Upper lobe of left lung (tissue), 4 donors: ENCODE results near the gene SH3BP4.

Experiments used
- EP300 ChIP-seq, 4 donors: sonication (generic); formaldehyde crosslinking; IDR thresholded peaks; one replicate each; pipeline ENCODE4 v1.5.1; 2017; ENCODE audit warnings: antibody characterized with exemption in 4 of 4, control low read depth in 2 of 4
- POLR2AphosphoS5 ChIP-seq, 2 donors: sonication (generic); formaldehyde crosslinking; IDR thresholded peaks; one replicate each; pipeline ENCODE4 v1.5.1; 2017; ENCODE audit warnings: antibody characterized with exemption in 2 of 2

GRCh38 chr2:235061656-235062055, 109.8 kb downstream of the SH3BP4 start:
- TF ChIP-seq POLR2AphosphoS5 (IDR thresholded peaks at IDR 0.05) (no peak), EP300 (IDR thresholded peaks at IDR 0.05) (no peak)
